D721Med (cell line): ENCODE measurements around the gene SLAMF8.

Source experiments
- DNase-seq: peaks from one replicate; pipeline ENCODE4 v3.0.0; 2011; ENCODE audit warnings: low spot score; ENCODE audit not compliant: insufficient read length
- FAIRE-seq: peaks from 2 replicates; lab custom pipeline; 2011; peaks lifted over from hg19 to GRCh38; lab: Jason Lieb, UNC
- TF ChIP-seq, protein P1 (sequence below): IDR thresholded peaks from 2 replicates; pipeline ENCODE4 v1.5.1; 2012; ENCODE audit warnings: mild to moderate bottlenecking, control low read depth; ENCODE audit not compliant: insufficient read depth; ENCODE audit errors: missing control alignments

SLAMF8 gene

DNA sequence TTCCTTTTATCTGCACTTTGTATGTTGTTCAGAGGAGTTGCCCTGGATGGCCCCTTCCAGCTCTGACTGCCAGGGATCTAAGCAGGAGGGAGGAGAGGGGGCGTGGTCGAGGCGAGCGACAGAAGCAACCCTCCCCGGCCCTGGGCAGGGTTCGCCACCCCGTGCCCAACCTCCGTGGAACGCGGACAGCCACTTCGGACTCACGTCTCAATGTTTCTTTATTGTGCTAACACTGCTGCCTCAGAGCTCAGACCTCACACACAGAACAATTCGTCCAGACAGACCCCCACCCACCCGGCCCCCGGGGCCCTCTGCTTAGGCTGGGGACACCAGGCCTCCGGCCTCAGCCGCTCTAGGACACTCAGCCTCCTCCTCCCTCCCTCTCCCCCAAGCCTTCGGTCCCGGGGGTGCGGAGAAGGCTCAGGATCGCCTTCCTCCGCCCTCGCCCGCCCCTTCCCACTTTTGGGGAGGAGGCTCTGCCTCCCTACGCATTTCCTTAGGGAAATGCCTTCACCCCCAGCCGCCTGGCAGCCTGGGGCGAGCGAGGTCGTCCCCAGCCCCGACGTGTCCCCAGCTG, 27.5 kb downstream of the SLAMF8 start:
- TF ChIP-seq, protein P1, sequence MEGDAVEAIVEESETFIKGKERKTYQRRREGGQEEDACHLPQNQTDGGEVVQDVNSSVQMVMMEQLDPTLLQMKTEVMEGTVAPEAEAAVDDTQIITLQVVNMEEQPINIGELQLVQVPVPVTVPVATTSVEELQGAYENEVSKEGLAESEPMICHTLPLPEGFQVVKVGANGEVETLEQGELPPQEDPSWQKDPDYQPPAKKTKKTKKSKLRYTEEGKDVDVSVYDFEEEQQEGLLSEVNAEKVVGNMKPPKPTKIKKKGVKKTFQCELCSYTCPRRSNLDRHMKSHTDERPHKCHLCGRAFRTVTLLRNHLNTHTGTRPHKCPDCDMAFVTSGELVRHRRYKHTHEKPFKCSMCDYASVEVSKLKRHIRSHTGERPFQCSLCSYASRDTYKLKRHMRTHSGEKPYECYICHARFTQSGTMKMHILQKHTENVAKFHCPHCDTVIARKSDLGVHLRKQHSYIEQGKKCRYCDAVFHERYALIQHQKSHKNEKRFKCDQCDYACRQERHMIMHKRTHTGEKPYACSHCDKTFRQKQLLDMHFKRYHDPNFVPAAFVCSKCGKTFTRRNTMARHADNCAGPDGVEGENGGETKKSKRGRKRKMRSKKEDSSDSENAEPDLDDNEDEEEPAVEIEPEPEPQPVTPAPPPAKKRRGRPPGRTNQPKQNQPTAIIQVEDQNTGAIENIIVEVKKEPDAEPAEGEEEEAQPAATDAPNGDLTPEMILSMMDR, result no peak
- no peak for FAIRE-seq
- DNase-seq, result no peak

DNA sequence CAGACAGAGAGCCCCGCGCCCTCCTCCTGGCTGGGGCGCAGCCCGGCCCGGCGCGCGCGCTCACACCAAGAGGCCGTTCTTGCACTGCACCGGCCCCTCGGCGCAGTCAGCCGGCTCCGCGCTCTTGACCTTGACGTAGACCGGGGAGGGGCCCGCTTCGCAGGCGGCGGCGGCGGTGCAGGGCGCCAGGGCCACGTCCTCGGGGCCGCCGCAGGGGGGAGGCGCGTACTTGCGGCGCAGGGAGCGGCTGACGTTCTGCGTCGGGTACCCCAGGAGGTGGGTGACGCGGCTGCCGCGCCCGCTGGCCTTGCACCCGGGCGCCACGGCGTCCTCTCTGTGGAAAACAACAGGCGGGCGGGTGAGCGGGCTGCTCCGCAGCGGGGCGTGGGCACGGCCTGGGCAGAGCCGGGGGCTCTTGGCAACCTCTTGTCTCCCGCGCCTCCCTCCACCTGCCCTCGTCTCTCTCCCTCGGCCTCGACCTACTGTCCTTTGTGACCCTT, 28.1 kb downstream of the SLAMF8 start:
- TF ChIP-seq, protein P1, result no peak
- DNase-seq (no peak), FAIRE-seq (no peak)

DNA sequence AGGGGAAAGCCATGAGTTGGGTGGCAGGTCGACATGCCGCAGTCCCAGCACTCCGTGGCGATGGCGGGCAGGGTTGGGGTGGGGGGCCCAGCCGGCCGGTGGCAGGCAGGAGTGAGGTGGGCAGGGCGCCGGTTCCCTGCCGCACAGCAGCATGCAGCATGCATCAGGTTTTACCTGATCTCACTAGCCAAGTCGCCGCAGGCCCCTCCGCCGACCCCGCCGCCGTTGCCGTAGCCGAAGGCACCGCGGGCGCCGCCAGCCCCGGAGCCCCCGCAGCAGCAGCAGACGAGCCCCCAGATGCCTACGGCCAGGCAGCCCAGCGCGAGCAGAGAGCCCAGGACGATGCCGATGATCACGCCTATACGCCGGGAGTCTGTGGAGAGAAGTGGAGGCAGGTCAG, 29.0 kb downstream of the SLAMF8 start:
- DNase-seq, result no peak
- FAIRE-seq, result no peak
- TF ChIP-seq, protein P1, result no peak

DNA sequence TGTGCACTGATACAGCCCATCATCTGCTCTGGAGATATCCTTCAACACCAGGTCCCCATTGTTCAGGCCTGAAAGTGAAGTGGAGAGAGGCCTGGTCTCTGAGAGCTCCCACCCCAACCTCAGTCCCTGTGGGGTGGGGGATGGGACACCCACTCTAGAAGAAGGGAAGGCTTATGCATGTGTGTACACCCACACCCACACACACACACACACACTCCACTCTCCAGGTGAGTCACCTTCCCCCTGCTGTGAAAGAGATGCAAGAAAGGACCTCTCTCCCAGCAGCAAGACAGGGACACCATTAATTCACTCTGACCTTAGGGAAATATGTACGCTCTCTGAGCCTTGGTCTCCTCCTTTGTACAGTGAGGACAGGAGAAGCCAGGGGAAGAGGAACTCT, 29.9 kb downstream of the SLAMF8 start:
- FAIRE-seq (no peak), DNase-seq (no peak)
- TF ChIP-seq, protein P1, result no peak

DNA sequence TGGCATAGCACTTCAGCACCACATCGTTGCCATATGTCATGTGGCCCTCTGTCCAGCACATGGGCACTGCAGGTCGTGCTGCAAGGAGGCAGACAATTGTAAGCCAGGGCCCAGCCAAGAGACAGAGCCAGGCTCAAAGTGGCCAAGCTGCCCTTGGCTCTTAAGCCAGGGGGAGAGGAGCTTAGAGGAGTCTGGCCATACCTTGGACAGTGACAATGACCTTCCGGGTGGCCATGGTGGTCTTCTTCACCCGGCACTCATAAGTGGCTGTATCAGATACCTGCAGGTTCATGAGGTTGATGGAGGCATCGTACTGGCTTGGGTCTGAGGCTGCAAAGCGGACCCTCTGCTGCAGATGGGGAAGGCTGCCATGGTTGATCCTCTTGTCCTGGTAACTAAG, 31.2 kb downstream of the SLAMF8 start:
- FAIRE-seq (no peak), DNase-seq (no peak)
- TF ChIP-seq, protein P1, result no peak

DNA sequence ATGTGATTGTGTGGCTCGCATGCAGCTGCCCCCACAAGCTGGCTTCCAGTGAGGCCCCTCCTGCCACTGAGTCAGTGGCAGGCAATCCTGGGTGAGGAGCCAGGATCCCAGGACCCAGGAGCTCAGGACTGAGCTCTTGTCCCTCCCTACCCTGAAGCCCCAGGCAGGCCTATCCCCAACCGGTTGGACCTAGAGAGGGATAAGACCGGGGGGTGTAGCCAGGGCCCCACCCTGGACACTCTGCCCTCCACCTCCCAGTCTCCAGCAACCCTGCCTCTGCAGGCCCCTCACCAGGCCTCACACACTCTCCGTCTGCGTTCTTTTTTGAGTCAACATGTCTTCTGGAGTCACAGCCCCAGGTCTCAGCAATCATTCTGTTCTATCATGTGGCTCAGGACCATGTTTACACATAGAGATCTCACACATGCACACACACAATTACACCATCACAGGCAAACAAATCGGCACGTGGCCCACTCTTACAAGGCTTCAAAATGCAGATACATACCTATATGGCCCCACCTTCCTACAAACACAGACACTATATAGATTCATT, 33.2 kb downstream of the SLAMF8 start:
- FAIRE-seq, result no peak
- TF ChIP-seq, protein P1, result no peak
- DNase-seq, result no peak

DNA sequence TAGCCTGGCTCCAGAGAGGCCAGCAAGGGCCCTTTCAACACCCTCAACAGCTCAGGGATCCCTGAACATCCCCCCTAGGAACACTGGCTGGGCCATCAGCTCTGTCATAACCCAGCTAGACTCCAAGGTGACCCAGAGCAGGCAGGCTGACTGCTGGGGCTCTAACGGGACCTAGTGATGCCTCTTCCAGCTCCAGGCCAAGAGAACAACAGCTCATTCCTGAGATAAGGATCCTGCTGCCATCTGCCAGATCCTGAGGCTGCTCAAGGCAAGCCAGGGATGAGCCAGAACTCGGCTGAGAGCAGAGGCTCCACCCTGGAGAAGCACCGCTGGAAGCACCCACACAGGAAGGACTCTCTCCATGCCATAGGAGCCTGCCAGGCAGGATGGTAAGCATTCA, 33.8 kb downstream of the SLAMF8 start:
- no peak for FAIRE-seq
- no peak for DNase-seq
- TF ChIP-seq, protein P1, result no peak
